Loucy (cell line): ENCODE measurements around the gene ANTXRL.
"Not testable (repeated sequence)": the region's sequence is repeated elsewhere in the genome, so short reads cannot be mapped to it uniquely, and the experiment has no call there.

Experiments used
- H2AFZ ChIP-seq: fragments of 200-600 bp; sonication (generic); 2 replicates; pipeline ENCODE4 v1.6.0; 2016; ENCODE audit warnings: antibody characterized with exemption, mild to moderate bottlenecking, low read length, moderate library complexity
- H3F3A ChIP-seq: fragments of 200-600 bp; 2 replicates; pipeline ENCODE4 v1.6.0; 2016; ENCODE audit warnings: antibody characterized with exemption, low read depth, mild to moderate bottlenecking
- H3K27me3 ChIP-seq: fragments of 200-600 bp; sonication (generic); 2 replicates; pipeline ENCODE4 v1.6.1; 2014; ENCODE audit warnings: low read length, mild to moderate bottlenecking; ENCODE audit not compliant: insufficient read depth, poor library complexity, severe bottlenecking
- H3K36me3 ChIP-seq: fragments of 200-600 bp; sonication (generic); 2 replicates; pipeline ENCODE4 v1.6.1; 2016; ENCODE audit warnings: low read length; ENCODE audit not compliant: insufficient read depth
- H3K4me1 ChIP-seq: fragments of 200-600 bp; sonication (generic); 2 replicates; pipeline ENCODE4 v1.5.1; 2014; ENCODE audit warnings: low read length, mild to moderate bottlenecking; ENCODE audit not compliant: insufficient read depth, poor library complexity, severe bottlenecking
- H3K4me2 ChIP-seq: fragments of 200-600 bp; sonication (generic); 2 replicates; pipeline ENCODE4 v1.6.0; 2014; ENCODE audit warnings: antibody characterized with exemption, low read length, low read depth, mild to moderate bottlenecking; ENCODE audit not compliant: poor library complexity, severe bottlenecking
- H3K4me3 ChIP-seq: fragments of 200-600 bp; sonication (generic); 2 replicates; pipeline ENCODE4 v1.5.1; 2014; ENCODE audit warnings: low read length, mild to moderate bottlenecking, mixed read lengths; ENCODE audit not compliant: poor library complexity, severe bottlenecking
- H3K79me2 ChIP-seq: fragments of 200-600 bp; sonication (generic); 2 replicates; pipeline ENCODE4 v1.6.1; 2014; ENCODE audit warnings: low read length; ENCODE audit not compliant: insufficient read depth
- H3K9ac ChIP-seq: fragments of 200-600 bp; sonication (generic); 2 replicates; pipeline ENCODE4 v1.6.0; 2014; ENCODE audit warnings: mild to moderate bottlenecking, low read depth, low read length, moderate library complexity; ENCODE audit not compliant: poor library complexity, severe bottlenecking
- H3K9me2 ChIP-seq: fragments of 200-600 bp; sonication (generic); replicated peaks from 2 replicates; pipeline ENCODE4 v1.6.1; 2016; ENCODE audit warnings: low read depth, low read length, mixed read lengths
- H3K9me3 ChIP-seq: fragments of 200-600 bp; sonication (generic); 2 replicates; pipeline ENCODE4 v1.6.1; 2014; ENCODE audit warnings: mild to moderate bottlenecking, antibody characterized with exemption, low read length, low read depth; ENCODE audit not compliant: insufficient read depth
- H4K20me1 ChIP-seq: fragments of 200-600 bp; sonication (generic); 2 replicates; pipeline ENCODE4 v1.6.0; 2014; ENCODE audit warnings: antibody characterized with exemption, low read length, mild to moderate bottlenecking; ENCODE audit not compliant: insufficient read depth, poor library complexity, severe bottlenecking
- EZH2phosphoT487 ChIP-seq: fragments of 200-600 bp; IDR thresholded peaks from 2 replicates; pipeline ENCODE4 v1.6.1; 2018; ENCODE audit warnings: antibody characterized with exemption, mild to moderate bottlenecking, moderate library complexity, borderline replicate concordance
- TF ChIP-seq, protein P1 (sequence below): fragments of 200-600 bp; sonication (generic); conservative IDR thresholded peaks from 2 replicates; pipeline ENCODE4 v1.5.1; 2014; ENCODE audit warnings: mild to moderate bottlenecking, antibody characterized with exemption, low read length

Gene ANTXRL

DNA sequence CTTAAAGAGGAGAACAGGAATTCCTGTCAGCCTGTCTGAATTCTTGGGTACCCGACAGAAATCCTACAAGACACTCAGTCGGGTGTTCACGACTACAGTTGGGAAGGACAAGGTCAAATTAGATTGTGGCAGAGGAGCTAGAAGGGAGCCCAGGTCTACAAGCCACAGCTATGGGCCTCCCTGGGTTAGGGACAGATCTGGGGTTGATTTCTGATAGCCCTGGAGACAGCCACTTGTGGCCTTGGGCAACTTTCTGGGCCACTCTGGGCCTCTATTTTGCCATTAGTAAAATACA, 39.7 kb upstream of the ANTXRL start:
- Histone ChIP-seq H3K27me3 (no peaks in the 10 kb centered on the region), H3K9ac (no peak overlapping the region), H2AFZ (no peak overlapping the region), H3K4me1 (no peaks in the 10 kb centered on the region), H3K4me2 (no peak overlapping the region), H3K79me2 (no peaks in the 10 kb centered on the region), H3K9me3 (peaks cover 5% of the 10 kb centered on the region; the same call in 1 of the 2 replicates), H3K36me3 (0 out of 2 replicates have a peak, but pooled peaks cover 6% of the 10 kb centered on the region), H3F3A (no peaks in the 10 kb centered on the region), H3K9me2 (no peaks in the 10 kb centered on the region), H3K4me3 (no peak overlapping the region), H4K20me1 (no peaks in the 10 kb centered on the region)
- no peak for TF ChIP-seq EZH2phosphoT487
- TF ChIP-seq, protein P1, sequence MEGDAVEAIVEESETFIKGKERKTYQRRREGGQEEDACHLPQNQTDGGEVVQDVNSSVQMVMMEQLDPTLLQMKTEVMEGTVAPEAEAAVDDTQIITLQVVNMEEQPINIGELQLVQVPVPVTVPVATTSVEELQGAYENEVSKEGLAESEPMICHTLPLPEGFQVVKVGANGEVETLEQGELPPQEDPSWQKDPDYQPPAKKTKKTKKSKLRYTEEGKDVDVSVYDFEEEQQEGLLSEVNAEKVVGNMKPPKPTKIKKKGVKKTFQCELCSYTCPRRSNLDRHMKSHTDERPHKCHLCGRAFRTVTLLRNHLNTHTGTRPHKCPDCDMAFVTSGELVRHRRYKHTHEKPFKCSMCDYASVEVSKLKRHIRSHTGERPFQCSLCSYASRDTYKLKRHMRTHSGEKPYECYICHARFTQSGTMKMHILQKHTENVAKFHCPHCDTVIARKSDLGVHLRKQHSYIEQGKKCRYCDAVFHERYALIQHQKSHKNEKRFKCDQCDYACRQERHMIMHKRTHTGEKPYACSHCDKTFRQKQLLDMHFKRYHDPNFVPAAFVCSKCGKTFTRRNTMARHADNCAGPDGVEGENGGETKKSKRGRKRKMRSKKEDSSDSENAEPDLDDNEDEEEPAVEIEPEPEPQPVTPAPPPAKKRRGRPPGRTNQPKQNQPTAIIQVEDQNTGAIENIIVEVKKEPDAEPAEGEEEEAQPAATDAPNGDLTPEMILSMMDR: no peak

DNA sequence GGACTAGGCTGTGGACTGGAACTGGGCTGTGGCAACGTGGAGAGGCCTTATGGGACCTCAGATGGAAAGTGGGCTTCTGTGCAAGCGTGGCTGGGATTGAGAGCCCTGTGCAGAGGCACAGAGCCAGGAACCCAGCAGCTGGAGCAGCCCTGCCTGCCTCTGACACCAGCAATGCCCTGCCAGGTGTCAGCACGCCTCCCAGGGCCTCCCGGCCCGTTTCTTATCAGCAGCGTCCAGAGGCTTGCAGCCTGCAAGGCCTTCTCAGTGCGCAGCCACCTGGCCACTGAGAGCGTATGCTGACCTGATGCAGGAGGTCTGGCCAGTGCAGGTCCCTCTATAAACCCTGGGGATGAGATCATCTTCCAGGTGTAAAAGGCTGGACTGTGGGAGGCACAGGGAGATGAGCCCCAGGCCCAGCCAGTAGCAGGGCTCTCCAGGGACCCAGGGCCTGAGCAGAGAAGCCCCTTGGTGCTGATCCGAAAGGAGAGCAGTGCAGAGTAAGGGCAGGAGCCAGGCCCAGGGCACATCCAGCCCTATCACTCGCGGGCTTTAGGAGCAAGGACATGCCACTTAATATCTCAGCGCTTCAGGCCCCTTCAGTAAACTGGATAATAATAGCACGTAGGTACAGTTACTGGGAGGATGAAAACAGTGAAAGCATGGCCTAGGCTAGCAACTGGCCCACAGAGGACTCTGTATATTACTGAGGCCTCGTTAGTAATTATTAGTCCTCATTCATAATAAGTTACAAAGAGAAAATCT, 38.8 kb upstream of the ANTXRL start:
- Histone ChIP-seq H4K20me1 (no peaks in the 10 kb centered on the region), H3K79me2 (no peaks in the 10 kb centered on the region), H3K27me3 (no peaks in the 10 kb centered on the region), H3K4me2 (no peak overlapping the region), H3K9me2 (no peaks in the 10 kb centered on the region), H3K9me3 (no peaks in the 10 kb centered on the region), H3K4me3 (no peak overlapping the region), H2AFZ (no peak overlapping the region), H3K9ac (no peak overlapping the region), H3F3A (no peaks in the 10 kb centered on the region), H3K36me3 (peaks cover 11% of the 10 kb centered on the region; the same call in 1 of the 2 replicates), H3K4me1 (no peaks in the 10 kb centered on the region)
- TF ChIP-seq, protein P1: no peak
- no peak for TF ChIP-seq EZH2phosphoT487

DNA sequence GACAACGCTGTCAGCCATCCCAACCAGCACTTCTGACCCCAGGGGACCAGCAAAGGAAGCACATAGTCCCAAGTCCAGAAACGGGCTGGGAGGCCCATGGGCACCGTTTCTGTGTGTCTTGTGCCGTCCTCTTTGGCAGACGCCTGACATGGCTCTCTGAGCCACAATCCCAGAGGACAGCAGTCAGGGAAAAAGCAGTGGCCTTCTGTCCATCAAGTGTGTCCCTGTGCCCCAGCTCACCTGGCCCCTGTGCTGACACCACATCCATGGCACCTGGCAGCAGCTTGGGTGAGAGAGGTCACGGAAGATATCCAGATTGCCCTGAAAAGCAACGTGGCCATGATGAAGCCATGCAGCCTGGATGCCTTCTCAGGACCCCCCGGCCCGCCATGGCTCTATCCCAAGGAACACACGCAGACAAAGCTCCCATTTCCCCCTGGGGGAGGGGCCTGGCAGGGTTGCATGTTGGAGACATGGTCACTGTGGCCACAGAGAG, 38.1 kb upstream of the ANTXRL start:
- Histone ChIP-seq H3F3A (no peaks in the 10 kb centered on the region), H3K9me3 (no peaks in the 10 kb centered on the region), H3K27me3 (no peaks in the 10 kb centered on the region), H3K36me3 (peaks cover 11% of the 10 kb centered on the region; the same call in 1 of the 2 replicates), H3K9ac (no peak overlapping the region), H2AFZ (no peak overlapping the region), H4K20me1 (no peaks in the 10 kb centered on the region), H3K79me2 (no peaks in the 10 kb centered on the region), H3K4me3 (no peak overlapping the region), H3K4me2 (no peak overlapping the region), H3K9me2 (no peaks in the 10 kb centered on the region), H3K4me1 (no peaks in the 10 kb centered on the region)
- TF ChIP-seq EZH2phosphoT487: no peak
- TF ChIP-seq, protein P1: no peak

DNA sequence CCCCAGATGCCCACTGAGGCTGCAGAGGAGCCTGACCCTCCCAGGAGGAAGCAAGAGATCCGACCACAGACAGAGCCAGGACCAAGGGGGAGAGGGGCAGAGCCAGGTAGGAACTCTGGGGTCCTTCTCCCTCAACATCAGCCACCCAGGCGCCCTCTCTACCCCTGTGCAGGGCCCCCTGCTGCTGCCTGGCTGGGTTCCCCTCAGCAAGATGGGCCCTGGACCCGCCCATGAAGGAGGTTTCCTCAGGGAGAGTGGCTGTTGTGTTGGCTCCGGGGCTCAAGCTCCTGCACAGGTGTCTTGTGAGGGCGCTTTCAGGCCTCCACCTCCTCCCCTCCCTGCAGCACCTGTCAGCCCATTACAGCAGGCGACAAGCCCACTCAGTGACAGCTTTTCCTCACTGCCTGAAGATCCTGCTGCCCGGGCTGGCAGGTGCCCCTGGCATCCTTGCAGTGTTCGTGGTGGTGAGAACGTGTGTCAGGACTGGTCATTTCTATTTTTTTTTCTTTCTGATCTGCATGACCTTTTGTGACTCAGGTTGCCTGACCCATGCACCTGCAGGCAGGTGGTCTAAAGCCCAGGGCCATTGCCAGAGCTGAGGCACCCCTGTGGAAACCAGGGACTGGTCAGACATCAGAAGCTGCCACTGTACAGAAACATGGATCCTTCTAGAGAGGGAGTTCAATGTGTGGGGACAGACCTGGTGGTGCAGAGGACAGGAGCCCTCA, 37.0 kb upstream of the ANTXRL start:
- not testable (repeated sequence) for H3K79me2 ChIP-seq, H3K9me3 ChIP-seq, H3K4me3 ChIP-seq, H3K9me2 ChIP-seq, H3K4me2 ChIP-seq, H3K4me1 ChIP-seq, H3F3A ChIP-seq, H3K27me3 ChIP-seq, H2AFZ ChIP-seq, H3K9ac ChIP-seq, H4K20me1 ChIP-seq
- H3K36me3 ChIP-seq: peaks cover 11% of the 10 kb centered on the region; the same call in 1 of the 2 replicates
